GM12892 (cell line): ENCODE measurements around the gene PNLIPRP2.

Experiments
- POLR2A ChIP-seq: IDR thresholded peaks from 2 replicates; pipeline ENCODE4 v1.6.1; 2011; ENCODE audit warnings: low read depth, low read length, control low read depth
- POLR2AphosphoS5 ChIP-seq: IDR thresholded peaks from 2 replicates; pipeline ENCODE4 v1.6.1; 2011; ENCODE audit warnings: low read depth, low read length, control low read depth
- TAF1 ChIP-seq: IDR thresholded peaks from 2 replicates; pipeline ENCODE4 v1.6.1; 2011; ENCODE audit warnings: low read depth, mild to moderate bottlenecking, control low read depth, low read length, borderline replicate concordance

DNA sequence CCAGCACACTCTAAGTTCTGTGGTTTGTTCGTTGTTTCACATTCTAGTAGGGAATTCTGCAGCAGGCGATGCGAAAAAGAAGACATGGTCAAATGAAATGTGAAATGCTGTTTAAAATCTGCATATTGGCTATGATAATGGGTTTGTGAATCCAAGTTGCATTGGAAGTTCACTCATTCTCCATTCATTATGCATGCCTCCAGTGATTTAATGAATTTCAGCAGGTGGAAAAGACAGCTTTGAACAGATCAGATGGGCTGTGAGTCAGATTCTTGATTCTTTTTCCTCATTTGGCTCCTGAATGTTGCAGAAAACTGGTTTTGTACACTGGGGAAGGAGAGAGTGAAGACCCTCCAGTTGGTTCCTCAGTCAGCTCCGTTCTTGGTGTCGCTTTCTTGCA lies 52.1 kb downstream of the PNLIPRP2 start:
- TF ChIP-seq POLR2AphosphoS5 (no peak), TAF1 (no peak), POLR2A (no peak)
